ENCODE results near the gene COX19.

DNA sequence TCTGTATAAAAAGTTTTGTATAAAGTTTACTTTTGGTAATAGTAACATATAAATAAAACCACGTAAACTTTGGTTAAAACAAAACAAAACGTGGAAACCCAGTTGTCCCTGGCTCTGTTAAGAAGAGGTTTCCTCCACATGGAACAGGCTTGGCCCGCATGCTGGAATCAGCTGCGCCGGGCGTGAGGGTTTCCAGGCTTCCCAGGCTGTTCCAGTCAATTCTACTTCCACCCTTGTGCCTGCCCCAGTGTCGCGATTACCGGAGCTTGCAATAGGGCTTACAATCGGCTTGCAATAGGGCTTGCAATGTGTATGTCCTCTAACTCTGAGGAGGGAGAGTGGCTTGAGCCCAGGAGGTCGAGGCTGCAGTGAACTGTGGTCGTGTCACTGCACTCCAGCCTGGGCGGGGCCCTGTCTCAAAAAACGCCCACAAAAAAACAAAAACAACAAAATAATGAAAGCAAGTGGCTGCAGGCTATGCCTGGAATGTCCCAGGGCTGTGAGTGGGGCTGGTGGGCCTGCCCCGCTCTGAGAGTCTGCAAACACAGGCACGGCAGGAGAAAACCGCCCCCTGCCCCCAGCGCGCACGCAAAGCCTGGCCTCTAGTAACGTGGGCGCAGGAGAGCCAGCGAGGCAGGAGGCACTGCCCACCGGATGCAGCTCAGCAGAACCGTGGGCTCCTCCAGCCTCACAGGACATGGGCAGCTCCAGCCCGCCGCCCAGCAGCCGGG lies 24.0 kb upstream of the COX19 start:
- TF ChIP-seq, protein P1, sequence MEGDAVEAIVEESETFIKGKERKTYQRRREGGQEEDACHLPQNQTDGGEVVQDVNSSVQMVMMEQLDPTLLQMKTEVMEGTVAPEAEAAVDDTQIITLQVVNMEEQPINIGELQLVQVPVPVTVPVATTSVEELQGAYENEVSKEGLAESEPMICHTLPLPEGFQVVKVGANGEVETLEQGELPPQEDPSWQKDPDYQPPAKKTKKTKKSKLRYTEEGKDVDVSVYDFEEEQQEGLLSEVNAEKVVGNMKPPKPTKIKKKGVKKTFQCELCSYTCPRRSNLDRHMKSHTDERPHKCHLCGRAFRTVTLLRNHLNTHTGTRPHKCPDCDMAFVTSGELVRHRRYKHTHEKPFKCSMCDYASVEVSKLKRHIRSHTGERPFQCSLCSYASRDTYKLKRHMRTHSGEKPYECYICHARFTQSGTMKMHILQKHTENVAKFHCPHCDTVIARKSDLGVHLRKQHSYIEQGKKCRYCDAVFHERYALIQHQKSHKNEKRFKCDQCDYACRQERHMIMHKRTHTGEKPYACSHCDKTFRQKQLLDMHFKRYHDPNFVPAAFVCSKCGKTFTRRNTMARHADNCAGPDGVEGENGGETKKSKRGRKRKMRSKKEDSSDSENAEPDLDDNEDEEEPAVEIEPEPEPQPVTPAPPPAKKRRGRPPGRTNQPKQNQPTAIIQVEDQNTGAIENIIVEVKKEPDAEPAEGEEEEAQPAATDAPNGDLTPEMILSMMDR (conservative IDR thresholded peaks at IDR 0.05; ENCODE audit: low read depth, low read length), result no peak
- TF ChIP-seq EZH2 (IDR thresholded peaks at IDR 0.05; ENCODE audit: low read length, unreplicated experiment) (no peak), EZH2phosphoT487 (IDR thresholded peaks at IDR 0.05; ENCODE audit: borderline replicate concordance, low read length) (no peak)

Data from PC-3 (cell line).